AG04449 (cell line): Measurements from ENCODE around the gene CDC42BPB.
"Not testable (repeated sequence)": the region's sequence is repeated elsewhere in the genome, so short reads cannot be mapped to it uniquely, and the experiment has no call there.

ENCODE experiments used
- CTCF ChIA-PET: fragments of 350-600 bp; formaldehyde crosslinking; extraction: SDS; loops from one replicate; lab custom pipeline; 2021; ENCODE audit warnings: antibody characterized with exemption; lab: Yijun Ruan, JAX
- POLR2A ChIA-PET: fragments of 400-600, 350-600 bp; formaldehyde crosslinking; extraction: SDS; loops from one replicate; lab custom pipeline; 2020; ENCODE audit warnings: antibody characterized with exemption, inconsistent platforms; lab: Yijun Ruan, JAX
- DNase-seq: peaks from one replicate; pipeline ENCODE4 v3.0.0-alpha.2; 2010; ENCODE audit warnings: low read depth, low spot score
- H3K4me3 ChIP-seq: 2 replicates; pipeline ENCODE4 v1.5.1; 2011; ENCODE audit warnings: low read depth, mild to moderate bottlenecking, control low read depth, low read length
- TF ChIP-seq, protein P1 (sequence below): IDR thresholded peaks from one replicate; pipeline ENCODE4 v1.5.1; 2011; ENCODE audit warnings: mild to moderate bottlenecking, moderate library complexity, low read length, control low read depth, inconsistent platforms; ENCODE audit not compliant: insufficient read depth; ENCODE audit errors: missing control alignments

The CDC42BPB gene

GRCh38 chr14:102927878-102928411, 129.4 kb downstream of the CDC42BPB start:
- DNase-seq = no peak
- H3K4me3 ChIP-seq = peak overlapping the region; percentile 49
- TF ChIP-seq, protein P1, sequence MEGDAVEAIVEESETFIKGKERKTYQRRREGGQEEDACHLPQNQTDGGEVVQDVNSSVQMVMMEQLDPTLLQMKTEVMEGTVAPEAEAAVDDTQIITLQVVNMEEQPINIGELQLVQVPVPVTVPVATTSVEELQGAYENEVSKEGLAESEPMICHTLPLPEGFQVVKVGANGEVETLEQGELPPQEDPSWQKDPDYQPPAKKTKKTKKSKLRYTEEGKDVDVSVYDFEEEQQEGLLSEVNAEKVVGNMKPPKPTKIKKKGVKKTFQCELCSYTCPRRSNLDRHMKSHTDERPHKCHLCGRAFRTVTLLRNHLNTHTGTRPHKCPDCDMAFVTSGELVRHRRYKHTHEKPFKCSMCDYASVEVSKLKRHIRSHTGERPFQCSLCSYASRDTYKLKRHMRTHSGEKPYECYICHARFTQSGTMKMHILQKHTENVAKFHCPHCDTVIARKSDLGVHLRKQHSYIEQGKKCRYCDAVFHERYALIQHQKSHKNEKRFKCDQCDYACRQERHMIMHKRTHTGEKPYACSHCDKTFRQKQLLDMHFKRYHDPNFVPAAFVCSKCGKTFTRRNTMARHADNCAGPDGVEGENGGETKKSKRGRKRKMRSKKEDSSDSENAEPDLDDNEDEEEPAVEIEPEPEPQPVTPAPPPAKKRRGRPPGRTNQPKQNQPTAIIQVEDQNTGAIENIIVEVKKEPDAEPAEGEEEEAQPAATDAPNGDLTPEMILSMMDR = no peak
- ChIA-PET POLR2A (no interaction called here), CTCF (interaction anchor here (1.0 to 1.3 kb wide), 2 partner anchors 233 to 405 kb away, joined by 3 to 6 read pairs; no protein-coding TSS in a partner anchor)

DNA sequence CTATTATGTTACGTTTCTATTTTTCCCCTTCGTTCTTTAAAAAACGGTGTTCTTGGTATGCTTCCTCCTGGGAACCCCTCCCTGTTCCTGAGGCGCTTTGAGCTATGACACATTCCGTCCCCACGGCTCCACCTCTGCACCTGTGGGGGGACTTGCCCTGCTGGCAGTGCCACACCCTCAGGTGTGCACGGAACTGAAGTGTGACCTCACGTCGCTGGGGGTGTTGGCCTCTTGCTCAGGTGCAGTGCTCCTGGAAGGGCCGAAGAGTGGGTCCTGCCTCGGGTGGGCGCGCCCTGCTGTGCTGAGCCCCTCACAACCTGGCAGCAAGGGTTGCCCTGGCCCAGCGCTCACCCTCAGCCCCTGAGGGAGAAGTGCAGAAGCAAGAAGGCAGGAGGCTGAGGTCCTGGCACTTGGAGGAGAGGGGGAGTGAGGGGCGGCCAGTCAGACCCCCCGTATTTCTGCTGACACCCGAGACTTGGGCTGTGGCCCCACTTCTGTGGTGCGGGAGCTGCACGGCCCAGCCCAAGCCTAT, 129.9 kb downstream of the CDC42BPB start:
- ChIA-PET CTCF (interaction anchor here (1.3 kb wide), 2 partner anchors 233 kb away, joined by 4 to 6 read pairs; no protein-coding TSS in a partner anchor), POLR2A (no interaction called here)
- DNase-seq = no peak
- no peak overlapping the region for H3K4me3 ChIP-seq
- TF ChIP-seq, protein P1 = no peak

DNA sequence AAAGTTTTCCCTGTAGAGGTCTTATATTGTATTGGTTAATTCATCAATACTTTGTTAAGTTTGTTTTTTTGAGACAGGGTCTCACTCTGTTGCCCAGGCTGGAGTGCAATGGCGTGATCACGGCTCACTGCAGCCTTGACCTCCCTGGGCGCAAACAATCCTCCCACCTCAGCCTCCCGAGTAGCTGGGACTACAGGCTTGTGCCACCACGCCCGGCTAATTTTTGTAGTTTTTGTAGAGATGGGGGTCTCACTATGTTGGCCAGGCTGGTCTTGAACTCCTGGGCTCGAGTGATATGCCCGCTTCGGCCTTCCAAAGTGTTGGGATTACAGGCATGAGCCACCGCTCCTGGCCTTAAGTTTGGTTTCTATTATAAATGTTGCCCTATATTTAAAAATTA, 130.5 kb downstream of the CDC42BPB start:
- CTCF ChIA-PET = interaction anchor here (1.3 kb wide), 1 partner anchor 232 kb away, joined by 4 read pairs; no protein-coding TSS in a partner anchor
- H3K4me3 ChIP-seq, POLR2A ChIA-PET, DNase-seq: not testable (repeated sequence)

GRCh38 chr14:102926104-102926503, 131.2 kb downstream of the CDC42BPB start:
- no peak for DNase-seq
- TF ChIP-seq, protein P1 = no peak
- ChIA-PET POLR2A (no interaction called here), CTCF (interaction anchor here (1.2 to 1.3 kb wide), 3 partner anchors 10 to 331 kb away, joined by 3 to 4 read pairs (median 3); no protein-coding TSS in a partner anchor)
- H3K4me3 ChIP-seq = no peak overlapping the region

DNA sequence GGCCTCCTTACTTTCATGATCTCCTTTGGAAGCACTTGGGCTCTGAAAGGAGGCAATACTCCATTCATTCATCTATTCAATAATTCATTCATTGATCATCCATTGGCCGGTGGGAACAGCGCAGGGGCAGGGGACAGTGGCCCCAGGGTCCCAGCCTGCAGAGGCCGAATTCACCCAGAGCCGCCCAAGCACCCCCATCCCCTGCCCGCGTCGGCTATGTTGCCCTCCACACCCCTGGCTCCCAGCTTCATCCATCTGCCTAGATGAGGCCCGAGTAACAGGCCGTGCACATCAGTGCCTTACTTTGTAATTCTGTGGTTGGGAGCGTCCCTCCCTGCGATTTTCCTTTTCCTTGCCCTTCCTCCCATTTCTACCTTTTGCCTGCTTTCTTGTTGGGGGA, 131.7 kb downstream of the CDC42BPB start:
- ChIA-PET CTCF (interaction anchor here (0.7 to 2.2 kb wide), 4 partner anchors 9 to 331 kb away, joined by 3 to 15 read pairs (median 3); no protein-coding TSS in a partner anchor), POLR2A (no interaction called here)
- TF ChIP-seq, protein P1 = no peak
- no peak overlapping the region for H3K4me3 ChIP-seq
- no peak for DNase-seq

DNA sequence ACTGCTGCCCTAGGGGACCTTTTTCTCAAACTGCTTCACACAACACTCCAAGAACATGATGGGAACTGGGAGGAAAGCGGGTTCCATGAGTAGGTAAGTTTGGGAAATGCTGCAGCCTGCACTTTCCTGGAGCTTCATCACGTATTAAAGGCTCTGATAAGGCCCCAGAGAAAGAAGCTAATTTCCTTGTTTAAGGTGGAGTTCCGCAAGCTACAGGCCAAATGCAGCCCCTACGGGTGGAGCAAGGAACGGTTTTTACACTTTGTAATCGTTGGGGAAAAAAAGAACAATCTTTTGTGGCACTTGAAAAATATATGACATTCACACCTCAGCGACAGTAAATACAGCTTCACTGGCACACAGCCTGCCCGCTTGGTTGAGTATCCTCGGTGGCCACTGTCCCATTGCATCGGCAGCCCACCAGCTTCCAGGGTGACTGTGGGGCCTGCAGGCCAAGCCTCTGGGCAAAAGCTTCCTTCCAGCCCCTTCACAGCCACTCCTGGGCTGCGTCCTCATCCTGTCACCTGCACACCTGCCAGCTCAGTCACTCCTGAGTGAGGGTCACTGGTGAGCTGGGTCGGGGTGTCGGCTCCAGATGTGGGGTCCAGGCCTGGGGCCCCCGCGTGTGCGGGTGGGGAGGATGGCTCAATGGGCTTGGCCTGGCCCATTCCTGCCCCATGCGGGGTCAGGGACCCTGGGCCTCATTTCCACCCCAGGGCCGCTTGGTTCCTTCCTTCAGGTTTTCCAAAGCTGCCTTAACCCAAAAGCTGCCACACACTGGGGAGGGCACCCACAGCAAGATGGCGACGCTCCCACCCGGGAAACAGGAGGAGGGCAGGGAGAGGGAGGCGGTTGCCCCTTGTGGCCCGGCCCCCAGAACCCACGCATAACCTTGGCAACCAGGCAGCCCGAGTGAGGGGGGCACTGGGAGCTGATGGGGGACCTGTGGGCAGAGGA, 132.4 kb downstream of the CDC42BPB start:
- no peak for DNase-seq
- CTCF ChIA-PET = interaction anchor here (0.5 to 2.2 kb wide), 6 partner anchors 9 to 330 kb away, joined by 3 to 15 read pairs (median 3); no protein-coding TSS in a partner anchor

More for the DNA sequence above, 132.4 kb downstream of the CDC42BPB start:
- POLR2A ChIA-PET = no interaction called here
- no peak overlapping the region for H3K4me3 ChIP-seq
- TF ChIP-seq, protein P1 = no peak
